Body of pancreas (tissue), 4 donors: ENCODE measurements around the gene GMPPA. TPM values are rescaled to one million over a fixed set of nuclear protein-coding genes. Genes with fewer than 3 reads are reported as not detected.

ENCODE experiments used
- ATAC-seq: fragments of 150-250 bp; one replicate; pipeline ENCODE4 v1.9.1; 2016
- DNase-seq, 4 donors: peaks; one replicate each; pipeline ENCODE4 v3.0.0-alpha.2; 2019
- H3K27ac ChIP-seq, 4 donors: fragments of 200-600 bp; sonication (generic); 1 replicate in 3 of 4; 2 replicates in 1 of 4; pipeline versions ENCODE4 v1.5.1 to v1.6.1; 2016 to 2019; ENCODE audit warnings: mild to moderate bottlenecking in 1 of 4, mixed read lengths in 1 of 4, moderate library complexity in 1 of 4
- H3K27me3 ChIP-seq, 2 donors: fragments of 200-600 bp; sonication (generic); one replicate each; pipeline ENCODE4 v1.6.0; 2016; ENCODE audit warnings: mild to moderate bottlenecking in 1 of 2
- H3K36me3 ChIP-seq, 2 donors: fragments of 200-600 bp; sonication (generic); replicated peaks in 1 of 2; 2 replicates each; pipeline ENCODE4 v1.5.1; 2016; ENCODE audit warnings: low read depth in 2 of 2; ENCODE audit not compliant: insufficient read depth in 1 of 2
- H3K4me1 ChIP-seq: fragments of 200-600 bp; sonication (generic); one replicate; pipeline ENCODE4 v1.6.0; 2016
- H3K4me3 ChIP-seq, 2 donors: fragments of 200-600 bp; sonication (generic); 1 replicate in 1 of 2; 2 replicates in 1 of 2; pipeline ENCODE4 v1.5.1; 2016 to 2019
- H3K9me3 ChIP-seq, 3 donors: fragments of 200-600 bp; sonication (generic); 1 replicate in 2 of 3; 2 replicates in 1 of 3; pipeline ENCODE4 v1.5.1; 2016
- POLR2A ChIP-seq, 3 donors: fragments of 450-650 bp; IDR thresholded peaks; one replicate each; pipeline ENCODE4 v1.6.1; 2016; ENCODE audit warnings: antibody characterized with exemption in 3 of 3, mild to moderate bottlenecking in 2 of 3
- WGBS, 2 donors: methylation state at CpG; one replicate each; pipeline ENCODE4 v1.1.5; 2017; 5-methylcytosine and 5-hydroxymethylcytosine counted together
- intact Hi-C: fragments of 100-400 bp; cut with DNase I; formaldehyde crosslinking; loops from one replicate; pipeline ENCODE4 v1.15.1; 2023
- total RNA-seq, 2 donors: library from RNA; depleted of rRNA; stranded (reverse); fragments of >200 nt; gene quantifications; one replicate each; pipeline ENCODE4 v1.1.0, GENCODE V29; 2016
- TF ChIP-seq, protein P1 (sequence below), 7 experiments: fragments of 450-650 bp in 4 of 7; fragments of 200-600 bp in 3 of 7; sonication (generic) in 3 of 7; IDR thresholded peaks; one replicate each; pipeline ENCODE4 v1.5.1; 2016 to 2019; ENCODE audit warnings: antibody characterized with exemption in 7 of 7

Gene GMPPA
- total RNA-seq, 2 donors from 2014 or later, result 40.5 to 57.4 TPM

DNA sequence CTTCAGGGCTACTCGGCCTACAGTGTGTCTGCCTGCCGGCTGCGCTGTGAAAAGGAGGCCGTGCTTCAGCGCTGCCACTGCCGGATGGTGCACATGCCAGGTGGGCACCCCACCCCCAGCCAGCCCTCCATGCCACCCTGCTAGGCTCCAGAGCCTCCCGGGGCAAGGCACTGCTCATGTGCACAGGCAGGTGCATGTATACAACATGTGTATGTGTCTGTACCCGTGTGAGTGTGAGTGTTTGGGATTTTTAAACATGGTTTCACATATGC, 33.6 kb downstream of the GMPPA start:
- Histone ChIP-seq H3K27me3 (peaks cover 0 to 15% of the 10 kb centered on the region in 2 donors), H3K27ac (no peak overlapping the region), H3K4me1 (peaks cover 8% of the 10 kb centered on the region), H3K36me3 (no peaks in the 10 kb centered on the region), H3K9me3 (no peaks in the 10 kb centered on the region), H3K4me3 (no peak overlapping the region)
- intact Hi-C loops, result loop anchor here (5.0 kb wide), 1 partner anchor 35 kb away; the partner anchor contains the start of gene GMPPA
- WGBS, 2 donors, result 66 to 75% methylated on average over 7 to 8 of the region's 8 CpGs
- ATAC-seq (no peak), DNase-seq (no peak)
- TF ChIP-seq, protein P1, sequence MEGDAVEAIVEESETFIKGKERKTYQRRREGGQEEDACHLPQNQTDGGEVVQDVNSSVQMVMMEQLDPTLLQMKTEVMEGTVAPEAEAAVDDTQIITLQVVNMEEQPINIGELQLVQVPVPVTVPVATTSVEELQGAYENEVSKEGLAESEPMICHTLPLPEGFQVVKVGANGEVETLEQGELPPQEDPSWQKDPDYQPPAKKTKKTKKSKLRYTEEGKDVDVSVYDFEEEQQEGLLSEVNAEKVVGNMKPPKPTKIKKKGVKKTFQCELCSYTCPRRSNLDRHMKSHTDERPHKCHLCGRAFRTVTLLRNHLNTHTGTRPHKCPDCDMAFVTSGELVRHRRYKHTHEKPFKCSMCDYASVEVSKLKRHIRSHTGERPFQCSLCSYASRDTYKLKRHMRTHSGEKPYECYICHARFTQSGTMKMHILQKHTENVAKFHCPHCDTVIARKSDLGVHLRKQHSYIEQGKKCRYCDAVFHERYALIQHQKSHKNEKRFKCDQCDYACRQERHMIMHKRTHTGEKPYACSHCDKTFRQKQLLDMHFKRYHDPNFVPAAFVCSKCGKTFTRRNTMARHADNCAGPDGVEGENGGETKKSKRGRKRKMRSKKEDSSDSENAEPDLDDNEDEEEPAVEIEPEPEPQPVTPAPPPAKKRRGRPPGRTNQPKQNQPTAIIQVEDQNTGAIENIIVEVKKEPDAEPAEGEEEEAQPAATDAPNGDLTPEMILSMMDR (IDR thresholded peaks at IDR 0.05), result no peak
- TF ChIP-seq POLR2A (IDR thresholded peaks at IDR 0.05), result no peak

DNA sequence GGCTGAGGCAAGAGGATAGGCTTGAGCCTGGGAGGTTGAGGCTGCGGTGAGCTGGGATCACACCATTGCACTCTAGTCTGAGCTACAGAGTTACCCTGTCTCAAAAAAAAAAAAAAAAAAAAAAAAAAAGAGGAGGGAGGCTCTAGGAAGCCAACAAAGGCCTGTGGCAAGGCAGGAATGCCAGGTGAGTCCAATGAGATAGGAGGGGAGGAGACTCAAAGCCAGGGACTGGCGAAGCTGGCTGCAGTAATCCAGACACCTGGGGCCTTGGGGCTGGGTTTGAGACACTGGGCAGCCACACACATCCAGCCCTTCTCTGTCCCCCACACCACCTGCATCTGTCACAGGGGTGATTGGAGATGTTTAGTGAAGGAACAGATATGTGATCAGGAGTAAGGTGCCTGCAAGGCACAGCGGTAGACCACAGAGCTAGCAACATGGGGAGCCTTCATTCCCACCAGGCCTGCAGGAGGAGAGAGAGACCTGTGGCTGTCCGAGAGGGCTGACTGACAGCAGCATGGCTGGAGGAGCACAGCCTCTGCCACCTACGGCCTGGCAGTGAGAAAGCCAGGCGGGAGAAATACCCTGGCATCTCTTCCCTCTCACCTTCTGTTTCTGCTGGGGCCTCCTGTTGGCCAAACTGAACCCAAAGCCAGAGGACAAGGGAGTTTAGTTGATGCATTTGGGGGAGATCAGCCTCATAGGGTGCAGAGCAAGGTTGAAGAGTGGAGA, 35.4 kb downstream of the GMPPA start:
- Histone ChIP-seq H3K9me3 (no peaks in the 10 kb centered on the region), H3K27me3 (peaks cover 0 to 9% of the 10 kb centered on the region in 2 donors), H3K4me1 (peaks cover 14% of the 10 kb centered on the region), H3K27ac (no peak overlapping the region), H3K36me3 (peaks cover 0 to 3% of the 10 kb centered on the region in 2 donors), H3K4me3 (no peak overlapping the region)
- intact Hi-C loops, result loop anchor here (5.0 kb wide), 1 partner anchor 37 kb away; the partner anchor contains the start of gene GMPPA
- TF ChIP-seq, protein P1 (IDR thresholded peaks at IDR 0.05), result no peak
- DNase-seq (no peak), ATAC-seq (no peak)
- WGBS, 2 donors, result 66% methylated on average over 3 to 6 of the region's 6 CpGs

DNA sequence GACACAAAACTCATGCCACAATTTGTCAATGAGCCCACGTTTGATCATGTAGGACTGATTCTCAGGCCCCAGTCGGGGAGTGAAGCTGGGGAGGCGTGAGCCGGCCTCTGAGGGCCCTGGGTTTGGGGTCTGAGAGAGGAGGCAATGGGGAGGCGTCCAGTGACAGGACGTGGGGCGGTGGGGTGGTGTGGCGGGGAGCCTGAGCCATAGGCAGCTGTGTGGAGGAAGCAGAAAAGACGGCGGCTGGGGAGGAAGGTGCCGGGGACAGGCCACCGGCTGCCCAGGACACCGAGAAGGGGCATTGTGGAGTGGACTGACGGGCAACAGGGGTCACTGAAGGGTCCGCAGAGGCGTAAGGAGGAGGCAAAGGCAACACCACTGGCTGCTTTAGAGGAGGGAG, 37.7 kb downstream of the GMPPA start:
- H3K36me3 ChIP-seq, result peaks cover 0 to 18% of the 10 kb centered on the region in 2 donors
- H3K4me3 ChIP-seq, result no peak overlapping the region
- H3K27me3 ChIP-seq, result no peaks in the 10 kb centered on the region
- H3K4me1 ChIP-seq, result peaks cover 14% of the 10 kb centered on the region
- no peak for DNase-seq
- H3K27ac ChIP-seq, result no peak overlapping the region
- intact Hi-C loops, result loop anchor here (5.0 kb wide), 1 partner anchor 101 kb away; no protein-coding TSS in a partner anchor
- TF ChIP-seq, protein P1 (IDR thresholded peaks at IDR 0.05), result no peak
- no peak for TF ChIP-seq POLR2A (IDR thresholded peaks at IDR 0.05)
- ATAC-seq, result no peak
- 60 to 72% methylated on average over 15 to 16 of the region's 16 CpGs for WGBS, 2 donors
- H3K9me3 ChIP-seq, result no peaks in the 10 kb centered on the region

DNA sequence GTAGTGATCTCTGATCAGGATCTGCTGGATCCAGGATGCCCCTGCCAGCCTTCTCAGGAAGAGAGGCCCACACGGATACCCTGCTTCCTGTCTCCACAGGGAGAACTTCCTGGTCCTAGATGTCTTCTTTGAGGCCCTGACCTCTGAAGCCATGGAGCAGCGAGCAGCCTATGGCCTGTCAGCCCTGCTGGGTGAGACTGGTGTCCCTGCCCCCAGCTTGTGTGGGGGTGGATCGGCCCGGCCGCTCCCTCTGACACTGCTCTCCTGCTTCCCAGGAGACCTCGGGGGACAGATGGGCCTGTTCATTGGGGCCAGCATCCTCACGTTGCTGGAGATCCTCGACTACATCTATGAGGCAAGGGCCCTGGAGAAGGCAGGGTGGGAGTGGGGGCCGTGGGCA, 38.3 kb downstream of the GMPPA start:
- H3K27ac ChIP-seq, result no peak overlapping the region
- 32 to 58% methylated on average over 9 of the region's 9 CpGs for WGBS, 2 donors
- ATAC-seq, result no peak
- no peak overlapping the region for H3K4me3 ChIP-seq
- H3K27me3 ChIP-seq, result no peaks in the 10 kb centered on the region
- no peaks in the 10 kb centered on the region for H3K9me3 ChIP-seq
- no peak for DNase-seq
- peaks cover 0 to 18% of the 10 kb centered on the region in 2 donors for H3K36me3 ChIP-seq
- intact Hi-C loops, result loop anchor here (5.0 kb wide), 1 partner anchor 100 kb away; no protein-coding TSS in a partner anchor
- H3K4me1 ChIP-seq, result peaks cover 20% of the 10 kb centered on the region
- TF ChIP-seq POLR2A (IDR thresholded peaks at IDR 0.05), result no peak
- TF ChIP-seq, protein P1 (IDR thresholded peaks at IDR 0.05), result no peak
